Left renal pelvis (tissue), 4 donors: ENCODE results near the gene OCIAD2. TPM values are rescaled to one million over a fixed set of nuclear protein-coding genes. Genes with fewer than 3 reads are reported as not detected.
"Not testable (repeated sequence)": the region's sequence is repeated elsewhere in the genome, so short reads cannot be mapped to it uniquely, and the experiment has no call there.

Experiments
- DNase-seq, 4 donors: peaks; one replicate each; pipeline ENCODE4 v3.0.0-alpha.2; 2013; ENCODE audit warnings: low read depth in 4 of 4, low spot score in 3 of 4
- polyA plus RNA-seq, 4 donors: library from polyadenylated mRNA; unstranded; fragments of 120-200 nt; gene quantifications; one replicate each; pipeline ENCODE4 v1.2.1, GENCODE V29; 2013; ENCODE audit not compliant: insufficient read length in 4 of 4

OCIAD2 gene
- polyA plus RNA-seq, 4 donors: 68.4 to 218 (median 194) TPM

GRCh38 chr4:48858130-48858529, 48.4 kb downstream of the OCIAD2 start:
- DNase-seq: no peak

- DNase-seq: no peak
Observed at GRCh38 chr4:48854982-48855381, 51.6 kb downstream of the OCIAD2 start.

GRCh38 chr4:48854395-48854683, 52.2 kb downstream of the OCIAD2 start:
- DNase-seq: no peak

- DNase-seq: no peak
Observed at GRCh38 chr4:48853604-48854394, 52.8 kb downstream of the OCIAD2 start.

- DNase-seq: no peak
Observed at GRCh38 chr4:48851651-48852050, 54.9 kb downstream of the OCIAD2 start.

GRCh38 chr4:48848799-48849198, 57.8 kb downstream of the OCIAD2 start:
- DNase-seq: not testable (repeated sequence)

GRCh38 chr4:48844843-48845242, 61.7 kb downstream of the OCIAD2 start:
- no peak for DNase-seq

GRCh38 chr4:48841045-48841827, 65.3 kb downstream of the OCIAD2 start:
- no peak for DNase-seq

- no peak for DNase-seq
Observed at GRCh38 chr4:48836658-48837057, 69.9 kb downstream of the OCIAD2 start.

Other genes with a start within 250 kb of the OCIAD2 start
- gene FRYL, start 126.5 kb downstream of the OCIAD2 start, polyA plus RNA-seq: 10 to 100 TPM; 47.9 to 60.7 (median 49.9) TPM
- gene OCIAD1, start 75.7 kb downstream of the OCIAD2 start, polyA plus RNA-seq: 100 to 1,000 TPM; 225 to 285 (median 258) TPM
- 1 to 10 TPM in 3 of 4 donors, under 1 TPM in 1; 0.16 to 7.4 (median 7.2) TPM for gene CWH43, start 79.5 kb upstream of the OCIAD2 start, polyA plus RNA-seq